Measurements from ENCODE around the gene PXMP4. TPM values are rescaled to one million over a fixed set of nuclear protein-coding genes. Genes with fewer than 3 reads are reported as not detected.

The PXMP4 gene
- total and polyA plus RNA-seq, 9 of the 15 experiments (the other 6 are each of a cell fraction or from before 2014, with no cell fraction given): 4.8 to 29.1 (median 6.8) TPM

GRCh38 chr20:33674294-33675135 lies 45.6 kb downstream of the PXMP4 start, which contains the start of gene NECAB3 (continued):
- no peak for TF ChIP-seq HNRNPK (IDR thresholded peaks at IDR 0.05; ENCODE audit: low read depth, low read length, poor library complexity, severe bottlenecking)
- no peak for TF ChIP-seq ZNF175 (CRISPR knock-in tag; IDR thresholded peaks at IDR 0.05; ENCODE audit: low read depth)
- TF ChIP-seq, protein P1, sequence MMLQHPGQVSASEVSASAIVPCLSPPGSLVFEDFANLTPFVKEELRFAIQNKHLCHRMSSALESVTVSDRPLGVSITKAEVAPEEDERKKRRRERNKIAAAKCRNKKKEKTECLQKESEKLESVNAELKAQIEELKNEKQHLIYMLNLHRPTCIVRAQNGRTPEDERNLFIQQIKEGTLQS (IDR thresholded peaks at IDR 0.05): no peak
- TF ChIP-seq, protein P1 (CRISPR knock-in tag; conservative IDR thresholded peaks at IDR 0.05): no peak
- no peak for TF ChIP-seq ZNF277 (CRISPR knock-in tag; IDR thresholded peaks at IDR 0.05; ENCODE audit: borderline replicate concordance)
- TF ChIP-seq NFATC3 (IDR thresholded peaks at IDR 0.05): no peak
- TF ChIP-seq SRSF7 (optimal IDR thresholded peaks at IDR 0.05; ENCODE audit: low read depth, low read length): no peak
- TF ChIP-seq BDP1 (IDR thresholded peaks at IDR 0.05; ENCODE audit: insufficient read depth, insufficient read length): no peak
- peak; percentile 81 for TF ChIP-seq POLR2G (IDR thresholded peaks at IDR 0.05; ENCODE audit: low read depth, low read length)
- TF ChIP-seq ZNF165 (CRISPR knock-in tag; IDR thresholded peaks at IDR 0.05; ENCODE audit: borderline replicate concordance): no peak
- TF ChIP-seq EZH2 (IDR thresholded peaks at IDR 0.05; ENCODE audit: borderline replicate concordance, low read depth, low read length): no peak
- TF ChIP-seq NBN (IDR thresholded peaks at IDR 0.05; ENCODE audit: low read depth): no peak
- TF ChIP-seq KAT7 (CRISPR knock-in tag; IDR thresholded peaks at IDR 0.05; ENCODE audit: borderline replicate concordance): 0 out of 2 replicates have a peak, but pooled peaks have one; percentile 51
- no peak for TF ChIP-seq IFI16 (CRISPR knock-in tag; IDR thresholded peaks at IDR 0.05)
- TF ChIP-seq RBM17 (IDR thresholded peaks at IDR 0.05; ENCODE audit: borderline replicate concordance, low read depth, low read length): no peak
- no peak for TF ChIP-seq MCM3 (IDR thresholded peaks at IDR 0.05)
- no peak for TF ChIP-seq TEAD2 (tag; IDR thresholded peaks at IDR 0.05)
- 0 out of 2 replicates have a peak, but pooled peaks have one; percentile 26 for TF ChIP-seq ZBTB17 (CRISPR knock-in tag; IDR thresholded peaks at IDR 0.05)
- TF ChIP-seq ZBTB43 (CRISPR knock-in tag; IDR thresholded peaks at IDR 0.05): no peak
- TF ChIP-seq RUNX1 (IDR thresholded peaks at IDR 0.05; ENCODE audit: low read depth): peak; percentile 55; the same call in 1 of the 2 replicates
- TF ChIP-seq HDAC6 (IDR thresholded peaks at IDR 0.05; ENCODE audit: low read depth, low read length): no peak
- no peak for TF ChIP-seq RNF2 (IDR thresholded peaks at IDR 0.05)
- no peak for TF ChIP-seq CBX2 (IDR thresholded peaks at IDR 0.05; ENCODE audit: insufficient read depth, low read length, poor library complexity, severe bottlenecking)
- TF ChIP-seq HINFP (tag; conservative IDR thresholded peaks at IDR 0.05; ENCODE audit: low read depth): peak; percentile 82; the same call in 1 of the 2 replicates
